ENCODE measurements around the gene FAHD2B.
"Not testable (repeated sequence)": the region's sequence is repeated elsewhere in the genome, so short reads cannot be mapped to it uniquely, and the experiment has no call there.

FAHD2B gene

DNA sequence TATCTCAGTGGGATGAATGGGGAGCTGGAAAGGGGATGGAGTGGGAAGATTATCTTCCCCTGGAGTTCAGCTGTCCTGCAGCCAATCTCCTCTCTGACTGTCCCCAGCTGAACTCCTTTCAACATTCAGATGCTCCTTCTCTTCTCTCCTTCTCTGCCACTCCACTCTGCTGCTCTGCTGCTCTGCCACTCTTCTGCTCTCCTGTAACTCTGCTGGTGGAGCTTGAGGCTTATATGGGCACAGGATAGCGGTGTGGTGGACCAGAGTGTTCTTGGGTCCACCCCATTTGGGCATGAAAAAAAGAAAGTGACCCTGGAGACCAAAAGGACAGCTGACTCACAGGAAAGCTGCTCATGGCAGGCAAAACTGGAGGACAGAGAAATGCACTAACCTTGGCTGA is 26.6 kb downstream of the FAHD2B start:
- DNase-seq (ENCODE audit: low spot score) = no peak

DNA sequence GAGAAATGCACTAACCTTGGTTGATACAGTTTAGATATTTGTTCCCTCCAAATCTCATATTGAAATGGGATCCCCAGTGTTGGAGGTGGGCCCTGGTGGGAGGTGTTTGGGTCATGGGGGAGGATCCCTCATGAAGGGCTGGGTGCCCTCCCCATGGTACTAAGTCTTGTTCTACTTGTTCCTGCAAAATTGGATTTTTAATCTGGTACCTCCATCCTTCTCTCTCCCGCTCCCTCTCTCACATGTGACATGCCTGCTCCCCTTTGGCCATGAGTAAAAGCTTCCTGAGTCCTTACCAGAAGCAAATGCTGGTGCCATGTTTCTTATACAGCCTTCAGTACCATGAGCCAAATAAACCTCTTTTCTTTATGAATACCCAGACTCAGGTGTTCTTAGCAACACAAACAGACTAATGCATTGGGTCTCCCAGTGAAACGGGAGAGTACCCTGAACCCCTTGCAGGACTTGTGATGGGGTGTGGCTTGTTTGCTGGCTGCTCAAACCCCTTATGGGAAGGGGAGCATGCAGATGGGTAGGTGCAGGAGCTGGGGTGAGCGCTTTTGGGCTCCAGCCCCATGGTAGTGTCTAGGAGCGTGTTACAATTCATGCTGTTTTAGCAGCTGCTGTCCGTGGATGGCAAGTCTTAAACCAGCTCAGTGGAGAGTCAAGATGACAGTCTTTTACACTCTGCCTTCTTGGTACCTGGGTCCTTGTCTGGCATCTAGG is 27.2 kb downstream of the FAHD2B start:
- DNase-seq (ENCODE audit: low spot score) = no peak

DNA sequence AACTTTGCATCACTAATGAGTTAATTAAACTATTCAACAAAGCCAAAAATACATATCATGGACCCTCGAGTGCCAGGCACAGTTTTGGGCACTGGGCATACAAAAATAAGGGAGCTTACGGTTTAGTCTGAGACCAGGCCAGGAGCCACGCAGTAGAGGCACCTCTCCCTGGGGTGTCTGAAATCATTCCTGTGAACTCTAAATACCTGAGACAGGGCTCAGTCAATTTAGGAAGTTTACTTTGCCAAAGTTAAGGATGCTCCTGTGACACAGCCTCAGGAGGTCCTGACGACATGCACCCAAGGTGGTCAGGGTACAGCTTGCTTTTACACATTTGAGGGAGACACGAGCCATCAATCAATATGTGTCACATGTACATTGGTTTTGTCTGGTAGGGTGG is 28.7 kb downstream of the FAHD2B start:
- not testable (repeated sequence) for DNase-seq (ENCODE audit: low spot score)

DNA sequence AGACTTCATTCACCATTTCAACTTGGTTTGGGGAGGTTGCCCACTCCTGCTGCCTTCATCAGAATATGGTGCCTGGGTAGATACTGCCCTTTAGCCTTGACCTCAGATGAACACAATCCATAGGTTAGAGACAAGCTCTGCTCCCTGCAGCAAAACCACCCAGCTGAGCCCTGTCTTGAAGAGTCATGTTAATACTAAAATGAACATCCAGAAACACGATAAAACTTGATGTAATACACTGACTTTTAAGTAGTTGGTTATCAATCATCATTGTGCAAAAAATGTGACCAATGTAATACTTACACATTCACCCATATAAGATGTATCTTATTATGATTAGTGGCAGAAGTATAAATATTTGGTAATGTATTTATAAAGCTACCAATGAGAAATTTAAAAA is 32.7 kb downstream of the FAHD2B start:
- not testable (repeated sequence) for DNase-seq (ENCODE audit: low spot score)

DNA sequence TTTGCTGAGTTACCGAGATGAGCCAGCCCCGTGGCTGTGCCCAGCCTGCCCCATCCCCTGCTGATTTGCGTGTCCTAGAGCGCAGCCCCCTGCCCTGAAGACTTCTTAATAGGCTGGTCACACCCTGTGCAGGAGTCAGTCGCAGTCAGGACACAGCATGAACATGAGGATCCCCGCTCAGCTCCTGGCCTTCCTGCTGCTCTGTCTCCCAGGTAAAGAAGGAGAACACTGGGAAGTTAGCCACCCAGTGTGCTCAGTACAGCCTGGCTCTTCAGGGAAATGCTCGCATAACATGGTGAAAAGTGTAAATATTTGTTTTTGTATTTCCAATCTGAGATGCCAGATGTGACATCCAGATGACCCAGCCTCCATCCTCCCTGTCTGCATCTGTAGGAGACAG is 34.9 kb downstream of the FAHD2B start:
- not testable (repeated sequence) for DNase-seq (ENCODE audit: low spot score)

DNA sequence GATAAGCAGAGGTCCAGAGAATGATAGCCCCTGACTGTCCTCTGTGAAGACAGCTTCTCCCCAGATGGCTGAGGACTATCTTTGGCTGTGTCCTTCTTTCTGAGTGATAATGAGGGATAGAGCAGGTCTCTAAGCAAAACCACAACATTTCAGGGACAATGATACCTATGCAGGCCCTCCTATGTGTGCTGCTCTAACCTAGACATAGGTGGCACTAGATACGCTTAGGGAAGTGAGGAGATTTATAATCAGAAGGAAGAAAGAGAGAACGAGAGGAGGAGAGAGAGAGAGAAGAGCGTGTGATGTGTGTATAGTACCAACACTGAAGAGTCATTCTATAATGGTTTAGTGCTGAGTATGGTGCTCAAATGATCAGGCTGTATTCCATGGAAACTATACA is 38.5 kb downstream of the FAHD2B start:
- not testable (repeated sequence) for DNase-seq (ENCODE audit: low spot score)

DNA sequence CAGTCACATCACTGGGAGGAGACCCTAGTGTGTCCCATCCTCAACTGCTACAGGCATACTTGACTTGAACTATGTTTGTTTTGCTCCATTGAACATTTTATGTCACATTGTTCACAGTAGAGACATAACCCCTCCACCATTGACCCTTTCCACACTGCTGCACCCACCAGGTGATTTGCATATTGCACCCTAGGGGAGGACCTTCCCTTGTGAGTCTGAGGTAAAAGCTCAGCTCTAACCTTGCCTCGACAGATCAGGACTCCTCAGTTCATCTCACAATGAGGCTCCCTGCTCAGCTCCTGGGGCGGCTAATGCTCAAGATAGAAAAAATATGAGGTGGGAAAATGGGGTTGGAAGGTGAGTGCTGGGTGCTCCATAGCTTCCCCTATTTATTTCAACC is 44.6 kb downstream of the FAHD2B start:
- DNase-seq (ENCODE audit: low spot score) = not testable (repeated sequence)

DNA sequence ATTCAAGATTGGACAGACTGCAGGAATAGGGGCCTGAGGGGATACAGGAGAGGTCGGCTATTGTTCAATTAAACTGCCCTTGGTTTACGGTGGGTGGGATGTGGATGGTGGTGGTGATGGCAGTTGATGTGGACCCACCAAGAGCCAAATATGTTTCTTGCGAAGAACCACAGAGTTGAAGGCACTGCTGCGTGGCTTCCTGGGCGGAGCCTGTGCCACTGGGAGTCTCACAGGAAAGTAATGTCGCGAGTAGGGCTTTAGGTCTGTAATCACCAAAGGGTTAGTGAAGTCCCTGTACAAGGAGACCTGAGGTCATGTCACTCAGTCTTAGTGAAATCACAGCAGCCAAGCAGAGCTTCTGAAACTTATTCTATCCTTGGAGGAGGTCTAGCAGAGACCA is 46.2 kb downstream of the FAHD2B start:
- not testable (repeated sequence) for DNase-seq (ENCODE audit: low spot score)

DNA sequence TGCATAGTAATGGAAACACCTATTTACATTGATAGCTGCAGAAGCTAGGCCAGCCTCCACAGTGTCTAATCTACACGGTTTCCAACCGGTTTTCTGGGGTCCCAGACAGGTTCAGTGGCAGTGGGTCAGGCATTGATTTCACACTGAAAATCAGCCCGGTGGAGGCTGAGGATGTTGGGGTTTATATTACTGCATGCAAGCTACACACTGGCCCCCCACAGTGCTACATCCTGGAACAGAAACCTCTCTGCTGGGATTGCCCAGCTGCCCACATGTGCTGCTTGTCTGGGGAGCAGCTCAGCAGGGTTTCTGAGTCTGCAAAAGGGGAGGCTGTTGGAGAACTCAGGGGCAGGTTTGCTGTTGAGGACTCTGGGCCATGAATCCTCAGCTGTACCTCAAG is 48.0 kb downstream of the FAHD2B start:
- DNase-seq (ENCODE audit: low spot score) = not testable (repeated sequence)

DNA sequence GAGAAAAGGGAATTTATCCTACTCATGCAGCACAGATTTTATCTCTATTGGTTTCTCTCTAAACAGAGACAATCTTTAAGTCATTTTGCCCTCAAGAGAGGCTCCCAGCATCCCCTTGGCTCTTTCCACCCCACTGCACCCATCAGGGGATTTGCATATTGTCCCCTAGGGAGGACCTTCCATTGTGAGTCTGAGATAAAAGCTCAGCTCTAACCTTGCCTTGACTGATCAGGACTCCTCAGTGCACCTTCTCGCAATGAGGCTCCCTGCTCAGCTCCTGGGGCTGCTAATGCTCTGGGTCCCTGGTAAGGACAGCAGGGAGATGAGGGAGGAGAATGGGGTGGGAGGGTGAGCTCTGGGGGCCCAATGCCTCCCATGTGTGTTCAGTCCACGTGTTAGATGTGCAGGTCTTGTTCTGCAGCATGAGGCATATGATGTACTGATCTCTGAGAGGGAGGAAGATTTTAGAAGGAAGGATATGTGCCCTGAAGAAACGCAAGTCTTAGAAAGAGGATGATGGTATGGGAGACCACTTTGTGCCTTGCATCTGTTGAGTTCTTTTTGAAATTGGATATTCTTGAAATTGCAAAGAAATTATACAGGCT is 48.7 kb downstream of the FAHD2B start:
- DNase-seq (ENCODE audit: low spot score) = not testable (repeated sequence)
